GM19455 (cell line): ENCODE results near the gene PLCH1.

Source experiments
- ATAC-seq: cut with Tn5 transposase; IDR thresholded peaks from one replicate; pipeline ENCODE4 v1.9.1; 2021; ENCODE audit not compliant: unreplicated experiment

The PLCH1 gene

DNA sequence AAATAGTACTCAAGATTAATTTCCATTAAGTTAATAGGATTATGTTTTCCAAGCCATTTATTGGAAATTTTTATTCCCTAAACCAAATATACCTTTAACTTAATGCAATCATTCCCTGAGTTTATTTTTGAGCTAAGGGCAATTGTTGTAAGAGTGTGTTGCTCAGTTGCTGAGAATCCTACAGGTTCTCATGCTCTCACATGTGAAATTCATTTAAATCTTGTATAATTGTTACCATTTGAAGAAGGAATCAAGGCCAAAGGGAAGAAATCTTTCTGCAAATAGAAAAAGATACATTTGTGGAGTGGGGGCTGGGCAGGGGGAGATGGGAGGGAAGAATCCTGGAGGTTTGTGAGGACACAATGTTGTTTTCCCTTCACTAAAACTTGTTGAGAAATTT is 248.7 kb downstream of the PLCH1 start:
- no peak for ATAC-seq

DNA sequence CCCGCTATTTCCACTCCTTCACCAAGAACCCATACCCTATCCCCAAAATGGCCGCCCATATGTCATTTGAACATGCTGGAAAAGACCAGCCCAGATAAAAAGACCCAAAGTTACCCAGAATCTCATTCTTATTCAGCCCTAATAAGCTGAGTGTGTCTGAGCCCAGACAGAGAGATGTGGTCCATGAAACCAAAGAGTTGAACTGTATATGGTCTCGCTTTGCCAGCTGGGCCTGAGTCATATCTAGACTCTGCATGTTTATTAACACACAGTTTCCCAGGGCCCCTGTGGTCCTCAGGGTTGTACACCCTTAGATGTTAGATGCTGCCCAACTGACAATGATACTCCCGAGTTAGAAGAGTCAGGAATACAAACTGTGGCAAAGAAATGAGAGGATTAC is 249.5 kb downstream of the PLCH1 start:
- peak; percentile 66 for ATAC-seq

DNA sequence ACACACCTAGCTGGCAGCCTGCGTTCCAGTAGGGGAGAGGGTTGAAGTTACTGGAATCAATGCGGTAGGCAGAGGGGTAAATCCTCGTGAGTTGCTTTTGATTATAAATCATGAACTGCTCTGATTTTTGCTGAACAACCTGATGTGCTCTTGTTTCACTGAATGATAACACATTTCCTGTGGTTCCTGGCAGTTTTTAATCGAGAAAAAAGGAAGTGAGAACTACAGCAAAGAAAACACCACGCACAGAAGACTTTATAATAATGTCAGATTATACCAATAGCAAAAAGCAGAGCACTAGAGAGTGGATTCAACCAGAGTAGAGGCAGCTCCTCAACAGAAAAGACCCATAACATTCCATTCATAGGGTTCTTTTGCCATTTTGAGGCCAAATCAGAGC is 250.5 kb downstream of the PLCH1 start:
- ATAC-seq = no peak

GRCh38 chr3:155492841-155493240 is 252.0 kb downstream of the PLCH1 start:
- no peak for ATAC-seq

DNA sequence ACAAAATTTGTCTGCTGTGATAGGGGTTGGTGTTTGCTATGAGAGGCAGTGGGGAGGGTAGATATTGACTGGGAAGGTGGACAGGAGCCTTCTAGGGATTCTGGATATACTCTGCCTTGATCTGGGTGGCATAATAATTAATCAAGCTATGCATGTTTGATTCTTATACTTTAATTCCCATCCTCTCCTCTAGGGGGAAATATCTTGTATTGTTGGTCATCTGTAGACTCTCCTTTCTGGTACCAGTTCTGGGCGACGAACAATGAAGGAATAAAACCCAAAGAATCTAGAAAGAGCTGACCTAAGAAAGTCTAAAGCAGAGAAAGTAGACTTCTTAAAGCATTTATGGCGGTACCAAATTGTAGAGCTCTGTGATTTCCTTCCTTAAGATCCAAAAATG is 253.2 kb downstream of the PLCH1 start:
- no peak for ATAC-seq

DNA sequence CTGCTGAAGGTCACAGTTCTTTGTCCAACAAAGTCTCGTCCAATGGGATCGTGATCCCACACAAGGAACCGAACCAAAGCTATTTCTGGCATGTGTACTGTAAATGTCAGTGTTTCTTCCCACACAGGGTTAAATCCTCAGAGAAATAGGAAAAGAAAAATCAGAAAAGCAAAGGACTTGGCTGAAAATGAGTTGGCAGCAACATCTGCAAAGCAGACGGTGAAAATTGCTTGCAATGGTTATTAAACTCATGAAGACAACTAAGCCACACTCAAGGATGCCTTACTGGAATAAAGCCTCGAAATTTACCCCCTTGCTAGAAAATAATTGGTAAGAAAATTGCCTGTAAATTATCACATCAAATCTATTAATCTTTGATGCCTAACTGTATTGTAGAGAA is 256.2 kb downstream of the PLCH1 start:
- no peak for ATAC-seq

DNA sequence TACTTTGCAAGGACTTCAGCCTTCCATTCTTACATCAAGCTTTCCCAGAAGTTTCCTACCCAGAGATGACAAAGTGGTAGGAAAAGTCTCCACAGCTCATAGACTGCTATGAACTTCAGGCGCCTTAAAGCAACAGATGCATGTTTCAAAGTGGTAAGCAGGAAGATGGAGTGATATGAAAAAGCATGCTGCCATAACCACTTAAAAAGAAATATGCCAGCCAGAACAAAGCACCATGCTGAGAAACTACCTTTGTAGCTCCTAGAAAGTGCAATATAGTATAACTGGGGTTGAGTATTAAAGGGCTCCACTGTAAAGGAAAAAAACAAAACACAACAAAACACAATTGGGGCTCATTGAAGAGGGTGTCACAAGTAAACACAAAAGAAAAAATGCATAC is 259.0 kb downstream of the PLCH1 start:
- ATAC-seq = no peak

DNA sequence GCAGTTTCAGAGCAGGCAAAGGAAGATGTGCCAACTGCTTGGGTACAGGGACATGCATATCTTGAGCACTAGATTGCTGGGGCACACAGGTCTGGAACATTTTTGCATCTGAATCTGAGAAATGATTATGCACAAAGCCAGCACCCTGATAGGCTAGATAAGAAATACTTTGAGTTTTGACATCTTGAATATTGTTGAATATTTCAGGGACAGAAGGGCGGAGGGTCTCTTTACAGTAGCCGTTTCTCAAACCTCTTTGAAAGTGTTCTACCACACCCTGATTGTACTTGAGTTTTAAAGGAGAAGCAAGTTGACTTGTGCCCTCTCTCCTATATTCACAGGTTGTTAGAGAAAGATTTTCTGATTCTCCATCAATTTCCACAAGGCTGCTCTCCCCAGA is 263.3 kb downstream of the PLCH1 start:
- no peak for ATAC-seq

DNA sequence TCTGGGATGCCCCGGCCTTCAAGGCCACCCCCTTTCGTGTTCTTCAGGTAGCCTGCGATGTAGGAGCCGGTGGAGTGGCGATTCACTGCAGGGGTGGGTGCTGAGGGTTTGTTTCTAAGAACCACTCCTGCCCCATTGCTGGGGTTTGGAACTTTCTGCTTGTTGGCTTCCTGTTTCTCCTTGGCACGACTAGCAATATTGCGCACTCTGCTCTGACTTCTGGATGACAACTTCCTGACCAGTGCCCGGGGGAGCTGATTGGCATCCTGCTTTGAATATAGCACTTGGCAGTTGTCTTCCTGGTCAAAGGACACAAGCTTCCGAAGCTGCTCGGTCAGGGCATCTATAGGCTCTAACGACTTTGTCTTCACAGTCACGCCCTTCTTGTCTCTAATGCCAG is 263.8 kb downstream of the PLCH1 start:
- no peak for ATAC-seq

GRCh38 chr3:155465664-155466063 is 279.2 kb downstream of the PLCH1 start:
- ATAC-seq = no peak

GRCh38 chr3:155462672-155463071 is 282.2 kb downstream of the PLCH1 start:
- ATAC-seq = no peak

- ATAC-seq = no peak
Observed at GRCh38 chr3:155457591-155457990, 287.3 kb downstream of the PLCH1 start.

DNA sequence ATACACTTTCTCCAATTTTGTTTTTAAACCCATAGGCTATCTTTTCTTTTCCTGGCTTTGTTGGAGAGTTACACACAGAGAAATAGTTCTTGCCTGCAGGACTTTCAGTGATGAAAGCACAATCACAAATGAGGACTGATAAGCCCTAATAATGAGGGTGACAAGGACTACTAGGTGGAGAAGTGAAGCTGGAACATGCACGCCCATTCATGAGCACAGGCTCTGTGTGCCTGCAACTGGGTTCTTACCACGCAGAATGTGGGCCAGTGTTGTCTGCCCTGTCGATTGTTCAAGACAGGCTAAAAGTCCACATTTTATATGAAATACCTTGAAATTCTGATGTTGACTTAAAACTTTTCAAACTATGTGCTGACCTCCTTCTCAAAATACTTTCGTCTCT is 289.1 kb downstream of the PLCH1 start:
- ATAC-seq = no peak

GRCh38 chr3:155453512-155453911 is 291.4 kb downstream of the PLCH1 start:
- ATAC-seq = no peak

DNA sequence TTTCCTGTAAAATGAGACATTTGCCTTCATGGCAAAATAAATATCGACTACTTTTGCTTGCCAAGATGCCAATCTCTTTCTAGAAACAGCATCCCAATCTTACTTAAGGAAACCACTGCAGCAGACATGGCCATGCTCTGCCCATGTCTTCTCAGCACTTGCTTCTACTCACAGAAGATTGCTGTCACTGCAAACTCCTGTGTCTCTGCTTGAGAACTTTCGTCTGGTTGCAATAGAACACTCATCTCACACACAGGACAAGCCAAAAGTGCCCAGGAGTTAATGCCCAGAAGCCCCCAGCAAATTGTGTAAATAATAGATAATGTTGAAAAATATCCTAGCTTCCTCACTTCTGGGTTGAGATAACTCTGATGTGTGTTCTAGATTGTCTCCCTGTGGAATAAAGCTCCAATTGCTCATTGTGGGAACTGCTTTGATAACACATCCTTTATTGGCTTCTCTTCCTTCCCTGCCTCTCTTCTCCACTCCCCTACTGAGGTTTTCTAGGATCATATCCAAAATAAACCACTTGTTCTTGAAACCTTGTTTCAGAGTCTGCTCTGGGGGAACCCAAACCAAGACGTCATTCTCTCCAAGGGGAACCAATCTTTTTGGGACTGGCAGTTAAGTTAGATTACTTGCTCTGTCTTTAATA is 295.1 kb downstream of the PLCH1 start:
- no peak for ATAC-seq

- no peak for ATAC-seq
Observed at GRCh38 chr3:155448531-155448930, 296.3 kb downstream of the PLCH1 start.

GRCh38 chr3:155446366-155446765 is 298.5 kb downstream of the PLCH1 start:
- no peak for ATAC-seq

- no peak for ATAC-seq
Observed at GRCh38 chr3:155444771-155445170, 300.1 kb downstream of the PLCH1 start.

DNA sequence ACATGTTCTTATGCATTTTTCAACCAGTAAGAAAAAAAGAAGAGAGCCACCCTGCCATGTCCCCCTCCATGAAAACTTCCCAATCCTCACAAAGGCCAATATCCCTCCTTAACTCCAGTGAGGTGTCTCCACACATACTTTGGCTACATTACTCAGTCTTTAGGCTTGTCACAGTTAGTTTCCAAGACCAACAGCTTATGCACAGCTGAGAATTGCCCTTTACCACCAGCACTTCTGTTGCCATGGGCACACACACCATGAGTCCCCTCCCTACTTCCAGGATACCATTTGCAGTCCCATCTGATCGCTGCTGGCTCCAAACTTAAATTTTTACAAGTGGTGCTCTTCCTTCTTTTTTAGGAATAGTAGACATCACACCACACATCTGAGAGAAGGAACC is 301.1 kb downstream of the PLCH1 start:
- ATAC-seq = no peak

- ATAC-seq = no peak
Observed at GRCh38 chr3:155442072-155442471, 302.8 kb downstream of the PLCH1 start.

- ATAC-seq = no peak
Observed at GRCh38 chr3:155441506-155441905, 303.4 kb downstream of the PLCH1 start.

- ATAC-seq = no peak
Observed at GRCh38 chr3:155441026-155441425, 303.8 kb downstream of the PLCH1 start.

- ATAC-seq = no peak
Observed at GRCh38 chr3:155435821-155436220, 309.1 kb downstream of the PLCH1 start.
